GM21360 (cell line): ENCODE results near the gene MSL3B.

Experiments
- ATAC-seq: cut with Tn5 transposase; IDR thresholded peaks from one replicate; pipeline ENCODE4 v1.9.1; 2021; ENCODE audit warnings: mild to moderate bottlenecking, moderate library complexity; ENCODE audit not compliant: unreplicated experiment

The MSL3B gene

DNA sequence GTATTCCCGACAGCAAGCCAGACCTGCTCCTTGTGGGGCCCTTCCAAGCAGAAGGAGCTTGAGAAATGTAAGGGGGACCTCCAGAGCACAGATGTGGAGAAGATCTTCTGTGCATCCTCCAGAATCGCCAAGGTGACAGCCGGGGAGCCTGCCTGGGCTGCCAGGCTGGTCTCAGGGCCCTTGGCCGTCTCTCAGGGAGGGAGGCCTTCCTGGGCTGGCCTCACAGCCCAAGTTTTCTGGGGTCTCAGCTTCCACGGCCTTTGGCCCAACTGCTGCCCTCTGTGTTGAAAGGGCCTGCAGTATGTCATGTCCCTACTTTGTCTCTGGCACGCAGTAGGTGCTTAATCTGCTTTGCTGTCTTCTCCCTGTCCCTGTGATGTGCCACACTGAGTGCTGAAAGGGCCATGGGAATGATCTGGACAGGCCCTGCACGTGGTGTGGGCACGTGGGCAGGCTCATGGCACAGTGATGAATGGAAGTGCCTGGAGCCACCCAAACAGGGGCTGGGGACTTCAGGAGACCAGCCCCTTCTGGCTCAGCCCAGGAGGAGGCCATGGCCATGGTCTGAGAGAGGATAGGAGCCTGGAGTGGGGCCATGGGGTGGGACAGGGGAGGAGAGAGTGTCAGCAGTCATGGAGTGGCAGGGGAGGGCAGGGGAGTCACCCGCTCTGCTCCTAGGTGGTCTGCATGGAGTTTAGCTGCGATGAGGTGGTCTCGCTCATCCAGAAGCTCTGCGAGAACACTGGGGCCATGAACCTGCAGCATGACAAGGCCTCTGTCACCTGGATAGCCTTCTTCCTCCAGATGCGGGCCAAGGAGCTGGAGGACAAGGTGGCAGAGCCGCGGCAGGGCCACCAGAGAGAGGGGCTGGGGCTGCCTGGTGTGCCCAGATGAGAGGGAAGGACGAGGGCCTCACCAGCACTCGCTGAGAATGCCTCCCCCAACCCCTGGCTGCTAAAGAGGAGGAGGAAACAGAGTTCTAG is 49.3 kb downstream of the MSL3B start:
- no peak for ATAC-seq

DNA sequence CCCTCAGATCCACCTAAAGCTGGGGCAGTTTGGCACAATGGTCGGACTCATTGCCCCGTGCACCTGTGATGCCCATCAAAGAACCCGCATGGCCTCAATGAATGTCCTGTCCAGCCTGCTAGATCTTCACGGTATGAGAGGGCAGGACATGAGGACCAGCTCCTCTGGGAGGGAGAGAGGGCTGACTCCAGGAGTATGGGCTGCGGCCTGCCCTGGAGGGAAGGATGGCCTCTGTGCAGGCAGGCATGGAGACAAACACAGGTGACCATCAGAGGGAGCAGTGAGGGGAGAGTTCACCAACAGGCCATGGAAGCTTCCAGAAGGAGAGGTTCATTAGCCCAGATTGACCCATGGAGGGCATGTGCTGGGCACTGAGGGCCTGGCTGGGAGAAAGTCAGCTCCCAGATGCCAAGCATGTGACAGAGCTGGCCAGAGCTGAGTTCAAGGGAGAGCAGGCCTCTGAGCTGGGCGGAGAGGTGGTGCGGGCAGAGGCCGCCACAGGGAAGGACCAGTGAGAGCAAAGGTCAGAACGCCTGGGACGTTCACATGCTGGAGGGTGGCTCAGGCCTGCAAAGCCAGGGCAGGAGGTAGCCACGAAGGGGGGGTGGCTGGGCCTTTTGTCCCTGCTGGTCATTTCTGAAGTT is 50.1 kb downstream of the MSL3B start:
- ATAC-seq = no peak

DNA sequence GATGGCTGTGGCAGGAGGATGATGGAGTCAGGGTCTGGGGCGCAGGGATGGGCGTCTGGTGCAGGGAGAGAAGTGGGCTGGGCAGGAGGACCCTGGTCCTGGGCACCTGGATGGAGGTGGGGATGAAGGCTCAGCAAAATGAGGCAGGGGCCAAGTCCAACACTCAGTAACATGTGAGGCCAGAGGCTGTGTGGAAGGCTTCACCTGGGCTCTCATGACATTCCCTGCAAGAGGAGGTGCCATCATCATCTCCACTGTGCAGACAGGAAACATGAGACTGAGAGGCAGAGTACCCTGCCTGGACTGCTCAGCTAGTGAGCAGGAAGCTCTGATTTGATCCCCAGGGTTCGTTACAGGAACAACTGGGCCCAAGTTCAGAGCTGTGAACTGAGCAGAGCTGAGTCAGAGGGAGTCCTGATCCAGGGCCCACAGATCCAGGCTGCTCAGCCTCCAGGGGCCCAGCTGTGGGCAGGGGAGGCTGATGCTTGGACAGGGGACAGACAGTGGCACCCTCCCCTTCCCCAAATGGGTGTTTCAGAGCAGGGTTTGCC is 50.8 kb downstream of the MSL3B start:
- no peak for ATAC-seq

DNA sequence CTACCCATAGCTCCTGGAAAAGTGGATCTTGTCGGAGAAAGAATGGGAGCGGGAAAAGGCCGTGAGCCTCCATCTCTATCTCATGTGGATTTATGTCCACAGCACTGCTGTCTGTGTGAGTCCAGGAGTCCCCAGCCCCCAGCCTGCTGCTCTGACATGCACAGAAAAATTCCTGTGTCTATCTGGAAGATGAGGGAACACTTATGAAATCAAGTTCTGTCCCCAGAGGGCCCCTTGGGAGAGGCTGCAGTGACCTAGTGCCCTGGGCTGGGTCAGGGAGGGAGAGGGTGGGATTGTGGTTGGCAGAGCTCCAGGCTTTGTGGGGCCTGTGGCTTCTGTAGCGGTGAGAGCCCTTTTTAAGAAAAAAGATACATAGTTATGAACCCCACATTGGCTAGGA is 51.4 kb downstream of the MSL3B start:
- no peak for ATAC-seq

DNA sequence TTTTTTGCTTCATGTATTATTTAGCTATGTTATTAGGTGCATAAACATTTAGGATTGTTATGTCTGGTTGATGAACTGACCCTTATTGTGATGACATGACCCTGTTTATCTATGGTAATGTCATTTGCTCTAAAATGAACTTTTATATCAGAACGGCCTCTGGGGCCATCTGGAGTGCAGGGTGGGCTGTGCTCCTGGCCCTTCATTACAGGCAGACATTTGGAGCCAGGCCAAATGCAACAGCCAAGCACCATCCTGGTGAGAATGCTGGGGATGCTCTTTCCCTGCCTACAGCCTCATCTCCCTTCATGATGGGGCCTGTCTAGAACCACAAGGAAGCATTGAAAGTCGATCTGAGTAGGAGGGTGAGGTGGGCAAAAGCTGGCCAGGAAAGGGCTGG is 51.9 kb downstream of the MSL3B start:
- no peak for ATAC-seq

DNA sequence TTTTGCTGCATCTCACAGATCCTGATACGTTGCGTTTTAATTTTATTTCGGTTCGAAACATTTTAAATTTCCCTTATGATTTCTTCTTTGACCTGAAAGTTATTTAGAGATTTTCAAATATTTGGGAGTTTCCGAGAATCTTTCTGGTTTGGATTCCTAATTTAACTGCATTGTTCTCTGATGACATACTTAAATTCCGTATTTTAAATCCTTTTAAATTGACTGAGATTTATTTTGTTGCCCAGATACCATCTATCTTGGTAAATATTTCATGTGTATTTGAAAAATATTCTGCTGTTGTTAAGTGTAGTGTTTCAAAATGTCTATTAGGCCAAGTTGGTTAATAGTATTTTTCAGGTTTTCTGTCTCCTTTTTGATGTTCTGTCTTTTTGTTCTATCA is 52.3 kb downstream of the MSL3B start:
- no peak for ATAC-seq
